ENCODE results near the gene FDXACB1. TPM values are rescaled to one million over a fixed set of nuclear protein-coding genes. Genes with fewer than 3 reads are reported as not detected.

Gene FDXACB1
- total RNA-seq, 1 donor from 2014 or later, result 1.6 TPM

DNA sequence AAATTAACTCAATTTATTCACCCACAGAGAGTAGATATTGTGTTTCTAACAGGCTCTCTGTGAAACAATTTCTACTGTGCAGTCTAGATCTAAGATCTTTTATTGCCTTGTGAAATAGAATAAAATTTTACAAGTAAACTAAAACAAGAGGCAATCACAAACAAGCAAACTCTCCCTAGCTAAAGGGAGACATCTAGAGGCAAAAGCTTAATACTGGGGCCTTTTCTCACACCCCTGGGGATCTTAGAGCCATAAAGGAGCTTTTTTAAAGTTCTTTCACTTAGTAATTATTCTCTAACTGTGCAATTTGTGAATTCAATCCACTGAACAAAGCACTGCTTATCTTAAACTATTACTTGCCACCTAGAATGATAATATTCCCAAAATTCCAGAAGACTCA, 27.3 kb downstream of the FDXACB1 start:
- Mint-ChIP-seq H3K27ac (ENCODE audit: unreplicated experiment) (no peak overlapping the region), H3K4me1 (ENCODE audit: low read depth, unreplicated experiment) (no peaks in the 10 kb centered on the region), H3K9me3 (ENCODE audit: unreplicated experiment) (no peaks in the 10 kb centered on the region), H3K36me3 (ENCODE audit: unreplicated experiment) (peaks cover 5% of the 10 kb centered on the region), H3K4me3 (ENCODE audit: unreplicated experiment) (no peak overlapping the region), H3K27me3 (ENCODE audit: unreplicated experiment) (no peaks in the 10 kb centered on the region)
- TF ChIP-seq, protein P1, sequence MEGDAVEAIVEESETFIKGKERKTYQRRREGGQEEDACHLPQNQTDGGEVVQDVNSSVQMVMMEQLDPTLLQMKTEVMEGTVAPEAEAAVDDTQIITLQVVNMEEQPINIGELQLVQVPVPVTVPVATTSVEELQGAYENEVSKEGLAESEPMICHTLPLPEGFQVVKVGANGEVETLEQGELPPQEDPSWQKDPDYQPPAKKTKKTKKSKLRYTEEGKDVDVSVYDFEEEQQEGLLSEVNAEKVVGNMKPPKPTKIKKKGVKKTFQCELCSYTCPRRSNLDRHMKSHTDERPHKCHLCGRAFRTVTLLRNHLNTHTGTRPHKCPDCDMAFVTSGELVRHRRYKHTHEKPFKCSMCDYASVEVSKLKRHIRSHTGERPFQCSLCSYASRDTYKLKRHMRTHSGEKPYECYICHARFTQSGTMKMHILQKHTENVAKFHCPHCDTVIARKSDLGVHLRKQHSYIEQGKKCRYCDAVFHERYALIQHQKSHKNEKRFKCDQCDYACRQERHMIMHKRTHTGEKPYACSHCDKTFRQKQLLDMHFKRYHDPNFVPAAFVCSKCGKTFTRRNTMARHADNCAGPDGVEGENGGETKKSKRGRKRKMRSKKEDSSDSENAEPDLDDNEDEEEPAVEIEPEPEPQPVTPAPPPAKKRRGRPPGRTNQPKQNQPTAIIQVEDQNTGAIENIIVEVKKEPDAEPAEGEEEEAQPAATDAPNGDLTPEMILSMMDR (IDR thresholded peaks at IDR 0.05; ENCODE audit: partially characterized antibody, unreplicated experiment), result no peak
- no peak for DNase-seq

DNA sequence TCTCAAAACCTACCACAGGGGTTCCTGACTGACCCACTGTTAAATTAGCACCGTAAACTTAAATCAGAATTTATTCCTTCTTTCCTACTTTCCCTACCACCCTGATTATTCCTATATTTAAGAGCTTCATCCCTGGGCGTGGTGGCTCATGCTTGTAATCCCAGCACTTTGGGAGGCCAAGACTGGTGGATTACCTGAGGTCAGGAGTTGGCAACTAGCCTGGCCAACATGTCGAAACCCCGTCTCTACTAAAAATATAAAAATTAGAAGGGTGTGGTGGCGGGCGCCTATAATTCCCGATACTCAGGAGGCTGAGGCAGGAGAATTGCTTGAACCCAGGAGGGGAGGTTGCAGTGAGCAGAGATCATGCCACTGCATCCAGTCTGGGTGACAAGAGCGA, 27.9 kb downstream of the FDXACB1 start:
- no peaks in the 10 kb centered on the region for H3K4me1 Mint-ChIP-seq (ENCODE audit: low read depth, unreplicated experiment)
- TF ChIP-seq, protein P1 (IDR thresholded peaks at IDR 0.05; ENCODE audit: partially characterized antibody, unreplicated experiment), result no peak
- H3K4me3 Mint-ChIP-seq (ENCODE audit: unreplicated experiment), result no peak overlapping the region
- H3K9me3 Mint-ChIP-seq (ENCODE audit: unreplicated experiment), result no peaks in the 10 kb centered on the region
- H3K27me3 Mint-ChIP-seq (ENCODE audit: unreplicated experiment), result no peaks in the 10 kb centered on the region
- peaks cover 5% of the 10 kb centered on the region for H3K36me3 Mint-ChIP-seq (ENCODE audit: unreplicated experiment)
- H3K27ac Mint-ChIP-seq (ENCODE audit: unreplicated experiment), result no peak overlapping the region
- DNase-seq, result no peak

DNA sequence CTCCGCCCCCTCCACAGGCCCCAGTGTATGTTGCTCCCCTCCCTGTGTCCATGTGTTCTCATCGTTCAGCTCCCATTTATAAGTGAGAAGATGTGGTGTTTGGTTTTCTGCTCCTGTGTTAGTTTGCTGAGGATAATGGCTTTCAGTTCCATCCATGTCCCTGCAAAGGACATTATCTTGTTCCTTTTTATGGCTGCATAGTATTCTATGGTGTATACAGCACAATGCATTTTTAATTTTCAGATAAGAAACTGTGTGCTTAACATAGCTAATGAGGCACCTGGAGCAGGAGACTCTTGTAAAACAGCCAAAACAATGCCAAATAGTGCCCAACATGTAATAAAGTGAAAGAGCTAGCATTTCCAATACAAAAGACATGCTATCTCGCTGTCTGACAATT, 29.3 kb downstream of the FDXACB1 start:
- no peaks in the 10 kb centered on the region for H3K4me1 Mint-ChIP-seq (ENCODE audit: low read depth, unreplicated experiment)
- H3K4me3 Mint-ChIP-seq (ENCODE audit: unreplicated experiment), result no peak overlapping the region

DNA sequence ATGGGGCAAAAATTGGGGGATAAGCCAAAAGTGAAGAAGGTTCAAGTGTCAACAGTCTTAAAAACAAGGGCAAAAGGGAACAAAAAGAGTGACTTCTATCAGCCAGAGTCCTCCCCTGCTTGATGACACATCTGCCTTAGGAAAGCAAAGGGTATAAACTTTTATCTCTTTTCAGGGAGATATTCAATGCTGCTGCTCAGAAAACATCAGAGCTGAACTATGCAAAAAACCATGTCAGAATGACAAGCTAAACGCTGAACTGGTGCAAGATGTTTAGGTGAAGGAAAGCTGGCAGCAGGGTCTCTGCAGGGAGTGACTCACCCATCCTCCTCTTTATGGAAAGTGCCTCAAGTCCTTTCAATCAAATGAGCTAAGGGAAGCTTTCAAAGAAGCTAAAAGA, 32.3 kb downstream of the FDXACB1 start:
- Mint-ChIP-seq H3K27me3 (ENCODE audit: unreplicated experiment) (no peaks in the 10 kb centered on the region), H3K27ac (ENCODE audit: unreplicated experiment) (no peak overlapping the region), H3K4me3 (ENCODE audit: unreplicated experiment) (no peak overlapping the region), H3K4me1 (ENCODE audit: low read depth, unreplicated experiment) (no peaks in the 10 kb centered on the region), H3K36me3 (ENCODE audit: unreplicated experiment) (no peaks in the 10 kb centered on the region), H3K9me3 (ENCODE audit: unreplicated experiment) (no peaks in the 10 kb centered on the region)
- DNase-seq, result no peak
- TF ChIP-seq, protein P1 (IDR thresholded peaks at IDR 0.05; ENCODE audit: partially characterized antibody, unreplicated experiment), result no peak

More for the DNA sequence above, 29.3 kb downstream of the FDXACB1 start:
- Mint-ChIP-seq H3K27me3 (ENCODE audit: unreplicated experiment) (no peaks in the 10 kb centered on the region), H3K9me3 (ENCODE audit: unreplicated experiment) (no peaks in the 10 kb centered on the region), H3K36me3 (ENCODE audit: unreplicated experiment) (peaks cover 3% of the 10 kb centered on the region), H3K27ac (ENCODE audit: unreplicated experiment) (no peak overlapping the region)
- TF ChIP-seq, protein P1 (IDR thresholded peaks at IDR 0.05; ENCODE audit: partially characterized antibody, unreplicated experiment), result no peak
- DNase-seq, result no peak

DNA sequence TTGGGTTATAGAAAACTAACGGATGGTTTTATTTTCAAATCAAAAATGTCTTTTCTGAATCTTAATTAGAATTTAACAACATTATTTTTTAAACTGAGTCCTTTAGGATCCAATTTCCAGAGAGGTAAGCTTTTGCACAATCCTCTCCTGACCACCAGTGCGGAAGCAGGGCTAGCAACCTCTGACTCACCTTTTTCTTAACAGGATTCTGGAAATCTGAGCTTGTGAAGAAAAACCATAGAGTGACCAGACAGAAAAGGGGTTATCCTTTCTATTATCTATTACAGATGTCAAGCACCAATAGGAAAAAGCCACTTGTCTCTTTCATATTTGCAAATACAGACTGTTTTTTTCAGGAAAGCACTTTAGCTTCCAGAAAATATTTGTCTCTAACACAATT, 32.9 kb downstream of the FDXACB1 start:
- Mint-ChIP-seq H3K9me3 (ENCODE audit: unreplicated experiment) (no peaks in the 10 kb centered on the region), H3K27ac (ENCODE audit: unreplicated experiment) (no peak overlapping the region), H3K36me3 (ENCODE audit: unreplicated experiment) (no peaks in the 10 kb centered on the region), H3K4me1 (ENCODE audit: low read depth, unreplicated experiment) (no peaks in the 10 kb centered on the region), H3K4me3 (ENCODE audit: unreplicated experiment) (no peak overlapping the region), H3K27me3 (ENCODE audit: unreplicated experiment) (no peaks in the 10 kb centered on the region)
- TF ChIP-seq, protein P1 (IDR thresholded peaks at IDR 0.05; ENCODE audit: partially characterized antibody, unreplicated experiment), result no peak
- DNase-seq, result no peak

Data from glutamatergic neuron (in vitro differentiated cells).